SH-SY5Y (cell line): ENCODE measurements around the gene AQP11.

Experiments used
- GATA2 ChIP-seq: IDR thresholded peaks from 2 replicates; pipeline ENCODE4 v1.6.1; 2011; ENCODE audit warnings: mild to moderate bottlenecking, low read depth, low read length
- GATA3 ChIP-seq: IDR thresholded peaks from 2 replicates; pipeline ENCODE4 v1.6.1; 2011; ENCODE audit warnings: low read depth, mild to moderate bottlenecking, low read length, moderate library complexity

Gene AQP11

DNA sequence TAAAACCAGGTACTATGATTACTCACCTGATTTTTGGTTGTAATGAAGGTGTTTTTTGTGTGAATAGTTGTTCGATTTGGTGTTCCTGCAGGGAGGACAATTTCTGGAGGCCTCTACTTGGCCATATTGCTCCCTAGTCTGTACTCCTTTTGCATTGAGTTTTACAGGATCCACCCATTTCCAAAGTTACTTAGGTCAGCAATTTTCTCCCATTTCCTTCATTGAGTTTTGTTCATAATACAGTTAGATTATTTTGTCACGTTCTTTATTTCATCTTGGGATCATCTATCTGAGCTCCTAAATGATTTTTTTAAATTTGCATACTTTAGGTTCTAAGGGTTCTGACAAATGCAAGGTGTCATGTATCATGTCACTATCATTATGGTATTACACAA, 20.1 kb upstream of the AQP11 start:
- TF ChIP-seq GATA2: no peak
- TF ChIP-seq GATA3: no peak

DNA sequence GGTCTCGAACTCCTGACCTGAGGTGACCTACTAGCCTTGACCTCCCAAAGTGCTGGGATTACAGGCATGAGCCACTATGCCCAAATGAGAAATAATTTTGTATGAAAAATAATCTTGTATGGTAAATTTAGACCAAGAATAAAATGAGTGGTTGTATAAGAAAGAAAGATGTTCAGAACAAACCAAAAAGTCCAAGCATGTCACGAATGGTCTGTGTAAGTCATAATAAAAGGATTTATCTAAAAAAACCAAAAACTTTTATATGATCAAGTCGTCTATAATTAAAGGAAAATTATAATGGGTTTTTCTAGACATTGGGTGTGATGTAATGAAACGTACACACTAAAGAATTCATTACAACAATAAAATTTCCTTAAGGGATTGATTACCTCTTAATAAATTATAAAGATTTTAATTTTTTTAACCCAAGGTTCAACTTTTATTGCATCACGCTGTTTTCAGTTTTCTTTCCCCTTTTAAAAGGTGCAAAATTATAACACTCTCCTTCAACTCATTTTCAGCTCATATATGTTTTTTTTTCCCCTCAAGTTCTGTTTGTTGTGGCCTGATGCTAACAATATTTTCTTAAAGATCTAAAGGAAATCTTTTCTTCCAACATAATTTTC, 8.9 kb upstream of the AQP11 start:
- no peak for TF ChIP-seq GATA2
- no peak for TF ChIP-seq GATA3

DNA sequence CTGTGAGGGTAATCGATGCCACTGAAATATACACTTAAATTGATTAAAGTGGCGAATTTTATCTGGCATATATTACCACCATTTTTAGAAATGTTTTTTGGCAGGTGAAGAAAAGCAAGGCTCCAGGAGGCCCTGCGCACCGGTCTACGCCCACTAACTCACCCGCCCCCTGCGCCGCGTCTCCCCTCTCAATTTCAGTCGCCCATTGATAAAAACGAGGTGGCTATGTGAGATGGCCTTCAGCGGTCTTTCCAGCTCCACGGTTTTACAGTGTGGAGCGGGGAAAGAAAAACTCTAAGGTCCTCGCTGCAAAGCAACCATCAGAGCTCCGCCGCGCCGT, 602 bp upstream of the AQP11 start:
- no peak for TF ChIP-seq GATA2
- no peak for TF ChIP-seq GATA3

DNA sequence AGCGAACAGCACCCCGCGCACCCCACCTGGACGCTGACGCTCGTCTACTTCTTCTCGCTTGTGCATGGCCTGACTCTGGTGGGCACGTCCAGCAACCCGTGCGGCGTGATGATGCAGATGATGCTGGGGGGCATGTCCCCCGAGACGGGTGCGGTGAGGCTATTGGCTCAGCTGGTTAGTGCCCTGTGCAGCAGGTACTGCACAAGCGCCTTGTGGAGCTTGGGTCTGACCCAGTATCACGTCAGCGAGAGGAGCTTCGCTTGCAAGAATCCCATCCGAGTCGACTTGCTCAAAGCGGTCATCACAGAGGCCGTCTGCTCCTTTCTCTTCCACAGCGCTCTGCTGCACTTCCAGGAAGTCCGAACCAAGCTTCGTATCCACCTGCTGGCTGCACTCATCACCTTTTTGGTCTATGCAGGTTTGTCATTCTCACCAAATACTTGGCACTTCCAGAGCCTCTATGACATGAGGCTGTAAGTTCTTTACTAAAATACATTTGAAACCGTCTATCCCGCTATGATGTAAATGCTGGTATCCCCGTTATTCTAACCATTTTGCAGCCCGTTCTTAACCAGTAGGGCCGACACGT, 535 bp downstream of the AQP11 start:
- TF ChIP-seq GATA2 (no peak), GATA3 (no peak)

DNA sequence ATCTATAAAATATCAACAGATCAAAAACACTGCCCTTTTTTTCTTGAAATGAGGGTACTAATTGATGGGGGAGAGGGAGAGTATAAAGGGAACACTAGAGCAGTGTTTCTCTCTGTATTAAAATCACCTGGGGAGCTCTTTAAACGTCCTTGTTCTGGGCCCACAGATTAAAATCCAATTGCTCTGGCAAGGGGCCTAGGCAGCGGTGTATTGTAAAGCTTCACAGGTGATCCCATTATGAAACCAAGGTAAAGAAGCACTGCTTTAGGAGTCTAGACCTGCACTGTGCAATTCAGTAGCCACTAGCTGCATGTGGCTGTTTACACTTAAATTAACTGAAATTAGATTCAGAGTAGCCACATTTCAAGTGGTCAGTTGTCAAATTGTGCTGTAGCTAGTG, 3.0 kb downstream of the AQP11 start:
- TF ChIP-seq GATA2: no peak
- TF ChIP-seq GATA3: no peak

DNA sequence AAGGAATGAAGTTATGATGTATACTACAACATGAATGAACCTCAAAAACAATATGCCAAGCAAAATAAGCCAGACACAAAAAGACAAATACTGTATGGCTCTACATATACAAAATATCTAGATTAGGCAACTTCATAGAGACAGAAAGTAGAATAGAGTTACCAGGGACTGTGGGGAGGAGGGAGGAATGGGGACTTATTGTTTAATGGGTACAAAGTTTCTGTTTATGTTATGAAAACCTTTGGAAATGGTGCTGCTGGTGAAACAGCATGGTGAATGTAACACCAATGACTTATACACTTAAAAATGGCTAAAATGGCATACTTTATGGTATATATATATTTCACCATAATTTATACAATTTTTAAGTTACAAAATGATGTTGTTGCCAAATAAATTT, 4.1 kb downstream of the AQP11 start:
- TF ChIP-seq GATA2 (no peak), GATA3 (no peak)

DNA sequence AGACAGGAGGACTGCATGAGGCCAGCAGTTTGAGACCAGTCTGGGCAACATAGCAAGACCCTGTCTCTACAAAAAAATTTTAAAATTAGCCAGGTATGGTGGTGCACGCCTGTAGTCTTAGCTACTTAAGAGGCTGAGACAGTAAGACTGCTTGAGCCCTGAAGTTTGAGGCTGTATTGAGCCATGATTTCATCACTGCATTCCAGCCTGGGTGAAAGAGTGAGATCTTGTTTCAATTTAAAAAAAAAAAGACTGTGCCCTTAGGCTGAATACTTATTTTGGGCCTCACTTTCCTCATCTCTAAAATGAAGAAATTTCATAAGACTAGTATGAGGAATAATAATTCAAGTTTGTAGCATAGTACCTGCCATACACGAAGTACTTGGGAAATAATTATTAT, 6.9 kb downstream of the AQP11 start:
- TF ChIP-seq GATA3 (no peak), GATA2 (no peak)

DNA sequence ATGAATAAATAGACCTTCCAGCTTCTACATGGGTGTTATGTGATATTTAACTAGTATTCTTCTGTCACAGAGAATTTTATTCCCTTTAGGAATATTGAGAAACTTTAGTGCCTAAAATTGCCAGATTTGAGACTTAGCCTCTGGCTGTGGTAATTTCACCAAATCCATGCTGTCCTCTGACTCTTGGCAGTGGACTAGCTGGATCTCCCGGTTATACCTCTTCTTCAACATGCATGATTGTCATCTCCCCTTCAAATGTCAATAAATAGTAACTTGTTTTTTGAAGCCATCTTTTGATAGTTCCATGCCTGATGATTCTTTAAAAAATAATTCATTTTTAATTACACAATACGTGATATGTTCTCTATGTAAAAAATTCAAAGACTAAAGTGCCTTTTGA, 8.4 kb downstream of the AQP11 start:
- TF ChIP-seq GATA3 (no peak), GATA2 (no peak)

DNA sequence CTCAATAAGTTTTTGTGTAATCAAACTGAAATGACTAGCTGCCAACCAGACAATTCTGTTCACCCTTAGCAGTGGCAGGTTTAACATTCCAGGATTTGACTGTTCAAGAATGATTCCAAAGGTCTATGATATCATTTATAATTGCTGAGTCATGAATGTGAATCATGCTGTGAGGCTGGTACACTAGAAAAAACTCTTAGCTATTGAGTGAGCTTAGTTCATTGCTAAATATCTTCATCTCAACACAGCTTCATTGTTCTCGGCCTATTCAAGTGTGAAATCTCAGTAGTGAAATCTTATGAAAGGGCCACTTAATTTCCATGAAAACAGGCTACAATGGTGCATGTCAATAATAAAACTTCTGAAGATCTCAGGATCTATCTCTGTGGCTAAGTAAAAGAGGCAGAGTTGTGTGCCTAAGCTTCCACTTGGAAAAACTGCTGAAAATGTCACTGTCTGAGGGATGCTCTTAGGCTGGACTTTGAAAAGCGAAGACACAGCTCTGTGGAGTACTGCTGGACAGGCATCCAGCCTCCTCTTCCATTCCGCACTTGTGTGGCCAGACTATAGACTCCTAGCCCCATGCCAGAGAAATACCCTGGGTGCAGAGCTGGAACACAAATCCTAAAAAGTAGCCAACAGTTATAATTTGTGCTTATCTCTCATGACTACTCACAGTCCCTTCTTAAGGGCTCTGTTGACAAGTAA, 12.8 kb downstream of the AQP11 start:
- no peak for TF ChIP-seq GATA3
- no peak for TF ChIP-seq GATA2

DNA sequence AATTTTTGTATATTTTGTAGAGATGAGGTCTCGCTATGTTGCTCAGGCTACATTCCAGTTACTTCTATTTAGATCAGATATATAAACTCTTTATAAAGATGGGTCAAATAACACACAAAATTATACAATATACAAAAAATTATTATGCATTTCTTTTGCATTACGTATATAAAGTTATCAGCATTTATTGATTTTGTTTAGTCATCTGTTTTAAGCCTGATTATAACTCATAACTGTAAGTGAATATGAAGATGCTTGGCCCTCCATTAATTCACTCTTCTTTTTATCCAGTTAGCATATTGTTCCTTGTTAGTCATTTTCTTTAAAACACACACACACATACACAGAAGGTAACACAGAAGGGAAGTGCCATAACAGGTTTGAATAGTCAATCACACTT, 14.5 kb downstream of the AQP11 start:
- TF ChIP-seq GATA3: no peak
- no peak for TF ChIP-seq GATA2

DNA sequence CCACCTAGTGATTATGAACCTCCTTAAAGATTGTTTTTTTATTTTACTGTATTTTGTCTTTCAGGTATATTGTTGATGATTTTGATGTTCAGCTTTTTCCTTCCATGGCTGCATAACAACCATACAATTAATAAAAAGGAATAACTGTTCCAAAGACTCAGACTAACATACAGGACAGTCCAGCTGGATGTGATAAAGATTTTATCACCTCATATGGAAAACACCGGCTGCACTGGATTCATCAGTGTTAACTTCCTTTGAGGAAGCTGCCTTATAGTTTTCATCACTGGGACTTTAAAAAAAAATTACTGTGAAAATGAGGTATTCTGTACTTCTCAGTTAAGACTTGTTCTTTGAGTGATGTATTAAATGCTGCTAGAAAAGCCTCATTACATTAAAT, 19.5 kb downstream of the AQP11 start:
- TF ChIP-seq GATA2 (peak; percentile 65; the same call in 1 of the 2 replicates), GATA3 (peak; percentile 81)

DNA sequence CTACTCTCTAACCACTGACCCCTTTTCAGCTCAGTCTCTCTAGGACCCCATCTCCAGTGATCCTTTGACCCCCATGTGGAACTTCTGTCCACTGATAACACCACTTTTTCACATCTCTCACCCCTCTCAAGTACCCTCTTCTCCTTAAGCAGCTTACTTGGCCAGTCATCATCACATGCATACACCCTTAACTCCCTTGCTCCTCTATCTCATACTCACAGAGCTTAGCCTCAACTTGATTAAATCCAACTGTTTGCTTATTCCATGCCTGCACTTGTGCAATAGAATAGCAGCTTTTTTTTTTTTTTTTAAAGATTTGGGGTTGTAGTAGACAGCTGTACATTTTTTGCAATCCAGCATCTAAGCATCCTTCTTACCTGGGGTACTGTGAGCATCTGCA, 22.2 kb downstream of the AQP11 start:
- TF ChIP-seq GATA3: no peak

DNA sequence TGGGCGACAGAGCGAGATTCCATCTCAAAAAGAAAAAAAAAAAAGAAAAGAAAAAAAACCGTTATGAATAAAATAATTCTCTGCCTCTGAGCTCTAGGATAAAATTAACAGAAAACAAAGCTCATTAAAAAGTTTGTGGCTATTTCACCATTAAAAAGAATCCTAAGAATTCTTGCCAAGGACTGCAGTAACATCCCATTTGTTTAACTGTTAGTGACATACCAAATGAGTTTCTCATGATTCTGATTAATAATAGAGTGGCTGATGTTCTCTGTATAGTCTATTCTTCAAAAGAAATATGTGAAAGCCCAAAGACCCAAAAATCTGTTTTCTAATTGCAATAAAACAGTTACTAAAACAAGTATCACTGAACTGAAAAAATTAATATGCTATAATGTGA, 28.1 kb downstream of the AQP11 start:
- TF ChIP-seq GATA2 (no peak), GATA3 (no peak)

DNA sequence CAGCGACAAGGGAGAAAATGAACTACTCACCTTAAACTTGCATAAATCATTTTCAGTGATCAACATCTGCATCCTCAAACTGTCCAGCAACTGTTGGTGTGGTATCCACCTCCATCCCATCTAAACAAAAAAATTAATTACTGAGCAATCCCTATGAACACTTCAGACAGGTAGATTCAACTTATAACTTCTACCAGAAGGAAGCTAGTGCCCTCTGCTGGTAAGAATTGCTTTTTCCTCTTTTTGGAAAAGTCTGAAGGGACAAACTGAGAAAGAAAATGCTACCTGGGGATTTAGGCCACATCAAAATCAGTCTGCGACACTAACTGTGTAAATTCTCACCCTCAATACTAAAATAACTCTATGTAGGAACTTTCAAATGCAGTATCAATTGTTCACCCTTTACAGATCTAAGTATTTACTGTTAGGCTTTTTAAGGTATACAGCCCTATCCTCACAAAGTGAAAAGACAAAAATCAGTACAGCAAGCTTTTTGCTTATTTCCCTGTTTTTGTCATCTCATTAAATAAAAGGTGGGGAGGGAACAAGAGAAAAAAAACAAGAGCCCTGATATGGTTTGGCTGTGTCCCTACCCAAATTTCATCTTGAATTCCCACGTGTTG, 29.9 kb downstream of the AQP11 start:
- no peak for TF ChIP-seq GATA3
- no peak for TF ChIP-seq GATA2

DNA sequence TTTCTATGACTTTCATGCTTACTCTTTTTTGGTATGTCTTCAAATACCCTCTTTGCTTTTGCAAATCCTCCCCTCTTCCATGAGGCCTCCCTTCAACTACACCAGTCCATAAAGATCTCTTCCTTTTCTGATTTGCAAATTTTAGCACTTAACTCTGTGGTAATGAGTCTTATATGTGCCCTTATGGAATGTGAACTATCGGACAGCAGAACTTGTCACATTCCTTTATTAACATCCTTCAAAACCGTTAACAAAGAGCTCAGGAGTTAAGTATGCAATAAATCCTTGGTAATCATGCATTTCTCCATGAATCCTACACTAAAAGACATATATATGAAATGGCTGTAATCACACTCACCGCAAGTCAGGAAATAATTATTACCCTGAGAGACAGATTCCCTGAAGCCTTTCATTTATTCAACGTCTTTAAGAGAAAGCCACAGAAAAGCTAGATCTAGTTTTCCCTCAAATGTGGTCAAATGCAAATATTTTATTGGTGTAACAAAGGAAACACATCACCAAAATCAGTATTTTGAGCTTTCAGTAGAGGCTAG, 40.5 kb downstream of the AQP11 start:
- TF ChIP-seq GATA3 (no peak), GATA2 (no peak)
